Body of pancreas (tissue), 4 donors: ENCODE data around the gene GON4L. TPM values are rescaled to one million over a fixed set of nuclear protein-coding genes. Genes with fewer than 3 reads are reported as not detected.
"Not testable (repeated sequence)": the region's sequence is repeated elsewhere in the genome, so short reads cannot be mapped to it uniquely, and the experiment has no call there.

ENCODE experiments used
- ATAC-seq: fragments of 150-250 bp; one replicate; pipeline ENCODE4 v1.9.1; 2016
- DNase-seq, 4 donors: peaks; one replicate each; pipeline ENCODE4 v3.0.0-alpha.2; 2019
- H3K27ac ChIP-seq, 4 donors: fragments of 200-600 bp; sonication (generic); 1 replicate in 3 of 4; 2 replicates in 1 of 4; pipeline versions ENCODE4 v1.5.1 to v1.6.1; 2016 to 2019; ENCODE audit warnings: mild to moderate bottlenecking in 1 of 4, mixed read lengths in 1 of 4, moderate library complexity in 1 of 4
- H3K27me3 ChIP-seq, 2 donors: fragments of 200-600 bp; sonication (generic); one replicate each; pipeline ENCODE4 v1.6.0; 2016; ENCODE audit warnings: mild to moderate bottlenecking in 1 of 2
- H3K36me3 ChIP-seq, 2 donors: fragments of 200-600 bp; sonication (generic); replicated peaks in 1 of 2; 2 replicates each; pipeline ENCODE4 v1.5.1; 2016; ENCODE audit warnings: low read depth in 2 of 2; ENCODE audit not compliant: insufficient read depth in 1 of 2
- H3K4me1 ChIP-seq: fragments of 200-600 bp; sonication (generic); one replicate; pipeline ENCODE4 v1.6.0; 2016
- H3K4me3 ChIP-seq, 2 donors: fragments of 200-600 bp; sonication (generic); 1 replicate in 1 of 2; 2 replicates in 1 of 2; pipeline ENCODE4 v1.5.1; 2016 to 2019
- H3K9me3 ChIP-seq, 3 donors: fragments of 200-600 bp; sonication (generic); 1 replicate in 2 of 3; 2 replicates in 1 of 3; pipeline ENCODE4 v1.5.1; 2016
- POLR2A ChIP-seq, 3 donors: fragments of 450-650 bp; IDR thresholded peaks; one replicate each; pipeline ENCODE4 v1.6.1; 2016; ENCODE audit warnings: antibody characterized with exemption in 3 of 3, mild to moderate bottlenecking in 2 of 3
- WGBS, 2 donors: methylation state at CpG; one replicate each; pipeline ENCODE4 v1.1.5; 2017; 5-methylcytosine and 5-hydroxymethylcytosine counted together
- intact Hi-C: fragments of 100-400 bp; cut with DNase I; formaldehyde crosslinking; loops from one replicate; pipeline ENCODE4 v1.15.1; 2023
- total RNA-seq, 2 donors: library from RNA; depleted of rRNA; stranded (reverse); fragments of >200 nt; gene quantifications; one replicate each; pipeline ENCODE4 v1.1.0, GENCODE V29; 2016
- TF ChIP-seq, protein P1 (sequence below), 7 experiments: fragments of 450-650 bp in 4 of 7; fragments of 200-600 bp in 3 of 7; sonication (generic) in 3 of 7; IDR thresholded peaks; one replicate each; pipeline ENCODE4 v1.5.1; 2016 to 2019; ENCODE audit warnings: antibody characterized with exemption in 7 of 7

The GON4L gene
- total RNA-seq, 2 donors from 2014 or later, result 26.7 to 44.4 TPM

DNA sequence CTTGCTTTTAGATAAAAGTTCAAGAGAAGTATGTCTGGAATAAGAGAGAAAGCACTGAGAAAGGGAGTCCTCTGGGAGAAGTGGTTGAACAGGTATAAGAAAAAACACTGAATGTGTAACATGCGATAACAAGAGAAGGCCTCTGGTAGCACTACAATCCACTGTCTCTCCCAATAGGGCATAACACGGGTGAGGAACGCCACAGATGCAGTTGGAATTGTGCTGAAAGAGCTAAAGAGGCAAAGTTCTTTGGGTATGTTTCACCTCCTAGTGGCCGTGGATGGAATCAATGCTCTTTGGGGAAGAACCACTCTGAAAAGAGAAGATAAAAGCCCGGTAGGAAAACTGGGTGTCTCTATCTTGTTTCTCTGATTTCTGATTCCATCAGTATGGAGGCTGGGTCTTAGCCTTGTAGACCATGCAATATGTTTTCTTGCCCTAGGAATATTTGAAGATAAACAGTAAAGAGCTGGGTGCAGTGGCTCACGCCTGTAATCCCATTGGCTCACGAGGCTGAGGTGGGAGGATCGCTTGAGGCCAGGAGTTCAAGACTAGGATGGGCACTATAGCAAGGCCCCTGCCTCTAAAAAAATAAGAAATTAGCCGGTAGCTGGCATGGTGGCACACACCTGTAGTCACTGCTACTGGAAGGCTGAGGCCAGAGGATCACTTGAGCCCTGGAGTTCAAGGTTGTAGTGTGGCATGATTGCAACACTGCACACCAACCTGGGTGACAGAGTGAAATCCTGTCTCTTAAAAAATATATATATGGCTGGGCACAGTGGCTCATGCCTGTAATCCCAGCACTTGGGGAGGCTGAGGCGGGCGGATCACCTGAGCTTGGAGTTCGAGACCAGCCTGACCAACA is 127.7 kb downstream of the GON4L start:
- 56 to 62% methylated on average over 12 of the region's 12 CpGs for WGBS, 2 donors
- Histone ChIP-seq H3K4me1 (no peaks in the 10 kb centered on the region), H3K36me3 (peaks cover 0 to 6% of the 10 kb centered on the region in 2 donors), H3K9me3 (no peaks in the 10 kb centered on the region), H3K4me3 (no peak overlapping the region), H3K27ac (no peak overlapping the region), H3K27me3 (no peaks in the 10 kb centered on the region)
- TF ChIP-seq, protein P1, sequence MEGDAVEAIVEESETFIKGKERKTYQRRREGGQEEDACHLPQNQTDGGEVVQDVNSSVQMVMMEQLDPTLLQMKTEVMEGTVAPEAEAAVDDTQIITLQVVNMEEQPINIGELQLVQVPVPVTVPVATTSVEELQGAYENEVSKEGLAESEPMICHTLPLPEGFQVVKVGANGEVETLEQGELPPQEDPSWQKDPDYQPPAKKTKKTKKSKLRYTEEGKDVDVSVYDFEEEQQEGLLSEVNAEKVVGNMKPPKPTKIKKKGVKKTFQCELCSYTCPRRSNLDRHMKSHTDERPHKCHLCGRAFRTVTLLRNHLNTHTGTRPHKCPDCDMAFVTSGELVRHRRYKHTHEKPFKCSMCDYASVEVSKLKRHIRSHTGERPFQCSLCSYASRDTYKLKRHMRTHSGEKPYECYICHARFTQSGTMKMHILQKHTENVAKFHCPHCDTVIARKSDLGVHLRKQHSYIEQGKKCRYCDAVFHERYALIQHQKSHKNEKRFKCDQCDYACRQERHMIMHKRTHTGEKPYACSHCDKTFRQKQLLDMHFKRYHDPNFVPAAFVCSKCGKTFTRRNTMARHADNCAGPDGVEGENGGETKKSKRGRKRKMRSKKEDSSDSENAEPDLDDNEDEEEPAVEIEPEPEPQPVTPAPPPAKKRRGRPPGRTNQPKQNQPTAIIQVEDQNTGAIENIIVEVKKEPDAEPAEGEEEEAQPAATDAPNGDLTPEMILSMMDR (IDR thresholded peaks at IDR 0.05), result peak in 6 of 7 experiments; percentile 41 to 62 (median 49)
- no peak for TF ChIP-seq POLR2A (IDR thresholded peaks at IDR 0.05)
- ATAC-seq (peak; percentile 63), DNase-seq (peak; percentile 42 to 67 (median 60))
- intact Hi-C loops, result no loop called here

DNA sequence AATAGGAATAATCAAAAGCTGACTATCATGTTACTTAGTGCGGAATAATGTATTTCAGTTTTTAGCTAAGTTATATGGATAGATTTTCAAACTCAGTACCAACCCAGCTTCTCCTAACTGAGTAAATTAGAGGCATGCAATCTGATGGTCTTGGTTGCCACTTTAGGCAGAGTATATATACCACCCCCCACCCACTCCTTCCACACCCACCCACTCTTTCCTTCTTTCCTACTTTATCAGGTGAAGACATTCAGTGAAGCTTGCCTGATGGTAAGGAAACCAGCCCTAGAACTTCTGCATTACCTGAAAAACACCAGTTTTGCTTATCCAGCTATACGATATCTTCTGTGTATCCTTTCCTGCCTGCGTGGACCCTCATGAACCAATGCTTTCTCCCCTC is 131.9 kb downstream of the GON4L start:
- Histone ChIP-seq H3K4me1 (no peaks in the 10 kb centered on the region), H3K4me3 (no peak overlapping the region), H3K27ac (no peak overlapping the region), H3K9me3 (no peaks in the 10 kb centered on the region), H3K27me3 (no peaks in the 10 kb centered on the region), H3K36me3 (peaks cover 0 to 9% of the 10 kb centered on the region in 2 donors)
- no peak for TF ChIP-seq POLR2A (IDR thresholded peaks at IDR 0.05)
- TF ChIP-seq, protein P1 (IDR thresholded peaks at IDR 0.05), result no peak
- WGBS, 2 donors, result 89 to 98% methylated on average over 3 of the region's 3 CpGs
- DNase-seq, result no peak
- intact Hi-C loops, result no loop called here
- ATAC-seq, result no peak

DNA sequence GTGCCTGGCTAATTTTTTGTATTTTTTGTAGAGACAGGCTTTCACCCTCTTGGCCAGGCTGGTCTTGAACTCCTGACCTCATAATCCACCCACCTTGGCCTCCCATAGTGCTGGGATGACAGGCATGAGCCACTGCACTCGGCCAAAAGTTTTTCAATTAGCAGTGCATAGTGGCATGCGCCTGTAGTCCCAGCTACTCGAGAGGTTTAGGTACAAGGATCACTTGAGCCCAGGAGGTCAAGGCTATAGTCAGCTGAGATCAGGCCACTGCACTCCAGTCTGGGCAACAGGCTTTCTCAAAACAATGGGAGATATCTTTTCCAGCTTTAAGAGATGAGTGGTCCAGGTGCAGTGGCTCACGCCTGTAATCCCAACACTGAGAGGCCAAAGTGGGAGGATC is 137.3 kb downstream of the GON4L start:
- Histone ChIP-seq H3K36me3 (peaks cover 0 to 9% of the 10 kb centered on the region in 2 donors), H3K4me3 (no peak overlapping the region), H3K27me3 (no peaks in the 10 kb centered on the region), H3K27ac (no peak overlapping the region), H3K9me3 (no peaks in the 10 kb centered on the region), H3K4me1 (no peaks in the 10 kb centered on the region)
- TF ChIP-seq POLR2A (IDR thresholded peaks at IDR 0.05), result no peak
- TF ChIP-seq, protein P1 (IDR thresholded peaks at IDR 0.05), result no peak
- DNase-seq, result no peak
- WGBS, 2 donors, result 87% methylated on average over 4 of the region's 4 CpGs; no CpG with 5 or more reads in 1 of the 2 donors
- no peak for ATAC-seq
- intact Hi-C loops, result no loop called here

DNA sequence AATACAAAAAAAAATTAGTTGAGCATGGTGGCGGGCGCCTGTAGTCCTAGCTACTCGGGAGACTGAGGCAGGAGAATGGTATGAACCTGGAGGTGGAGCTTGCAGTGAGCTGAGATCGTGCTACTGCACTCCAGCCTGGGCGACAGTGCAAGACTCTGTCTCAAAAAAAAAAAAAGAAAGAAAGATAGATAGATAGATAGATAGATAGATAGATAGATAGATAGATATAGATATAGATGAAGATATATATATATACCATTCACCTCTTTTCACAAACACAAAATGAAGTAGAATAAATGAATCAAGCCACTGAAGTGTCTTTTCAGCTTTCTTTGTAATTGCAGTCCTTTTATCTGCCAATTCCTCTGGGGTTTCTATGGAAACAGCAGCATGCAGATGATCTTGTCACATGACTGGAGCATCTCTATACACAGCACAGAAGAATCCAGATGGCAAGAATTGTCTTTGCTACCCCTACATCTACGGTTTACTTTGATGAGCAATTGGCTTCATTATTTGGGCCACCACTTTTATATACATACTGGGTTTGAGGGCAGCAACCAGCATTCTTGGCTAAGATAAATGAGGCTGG is 138.4 kb downstream of the GON4L start:
- H3K36me3 ChIP-seq, H3K4me3 ChIP-seq, H3K27me3 ChIP-seq, H3K27ac ChIP-seq, H3K9me3 ChIP-seq, intact Hi-C loops, ATAC-seq, DNase-seq, H3K4me1 ChIP-seq: not testable (repeated sequence)
- WGBS, 2 donors, result 89 to 96% methylated on average over 6 of the region's 6 CpGs

DNA sequence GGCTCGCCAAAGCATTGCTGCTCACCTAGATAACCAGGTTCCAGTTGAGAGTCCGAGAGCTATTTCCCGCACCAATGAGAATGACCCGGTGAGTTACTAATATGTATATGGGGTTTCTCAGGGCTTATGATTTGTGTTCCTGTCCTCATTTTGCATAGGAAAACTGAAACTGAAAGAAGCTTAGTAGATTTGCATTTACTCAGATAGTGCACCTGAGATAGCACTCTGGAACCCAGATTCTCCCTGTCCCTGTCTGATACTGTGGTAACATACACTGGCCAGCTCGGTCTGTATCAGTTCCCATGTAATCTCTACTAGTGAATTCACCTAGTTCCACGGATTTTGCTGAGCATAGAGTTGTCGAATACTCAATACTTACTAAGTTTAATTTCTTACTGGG is 140.0 kb downstream of the GON4L start:
- WGBS, 2 donors, result 87 to 92% methylated on average over 7 of the region's 7 CpGs
- TF ChIP-seq, protein P1 (IDR thresholded peaks at IDR 0.05), result no peak
- no peak for TF ChIP-seq POLR2A (IDR thresholded peaks at IDR 0.05)
- intact Hi-C loops, result no loop called here
- Histone ChIP-seq H3K36me3 (peaks cover 0 to 15% of the 10 kb centered on the region in 2 donors), H3K9me3 (no peaks in the 10 kb centered on the region), H3K4me1 (no peaks in the 10 kb centered on the region), H3K27me3 (no peaks in the 10 kb centered on the region), H3K27ac (no peak overlapping the region), H3K4me3 (no peak overlapping the region)
- DNase-seq, result no peak
- ATAC-seq, result no peak
